ENCODE data around the gene PLEKHM2.

Gene PLEKHM2

GRCh38 chr1:15760520-15761211 is 76.5 kb downstream of the PLEKHM2 start:
- DNase-seq (ENCODE audit: low read depth): no peak
- TF ChIP-seq CTCF (conservative IDR thresholded peaks at IDR 0.05; ENCODE audit: low read depth, low read length): no peak
- peak overlapping the region; percentile 29 for H3K4me3 ChIP-seq (ENCODE audit: low read length)

- TF ChIP-seq CTCF (conservative IDR thresholded peaks at IDR 0.05; ENCODE audit: low read depth, low read length): no peak
- peak overlapping the region; percentile 29 for H3K4me3 ChIP-seq (ENCODE audit: low read length)
- no peak for DNase-seq (ENCODE audit: low read depth)
Observed at GRCh38 chr1:15761366-15762128, 77.4 kb downstream of the PLEKHM2 start.

GRCh38 chr1:15762546-15762945 is 78.4 kb downstream of the PLEKHM2 start:
- no peak overlapping the region for H3K4me3 ChIP-seq (ENCODE audit: low read length)
- no peak for DNase-seq (ENCODE audit: low read depth)
- TF ChIP-seq CTCF (conservative IDR thresholded peaks at IDR 0.05; ENCODE audit: low read depth, low read length): no peak

- DNase-seq (ENCODE audit: low read depth): no peak
- no peak for TF ChIP-seq CTCF (conservative IDR thresholded peaks at IDR 0.05; ENCODE audit: low read depth, low read length)
- no peak overlapping the region for H3K4me3 ChIP-seq (ENCODE audit: low read length)
Observed at GRCh38 chr1:15764269-15764764, 80.2 kb downstream of the PLEKHM2 start.

GRCh38 chr1:15764890-15765289 is 80.8 kb downstream of the PLEKHM2 start:
- no peak for DNase-seq (ENCODE audit: low read depth)
- TF ChIP-seq CTCF (conservative IDR thresholded peaks at IDR 0.05; ENCODE audit: low read depth, low read length): no peak
- no peak overlapping the region for H3K4me3 ChIP-seq (ENCODE audit: low read length)

- DNase-seq (ENCODE audit: low read depth): no peak
- H3K4me3 ChIP-seq (ENCODE audit: low read length): no peak overlapping the region
- no peak for TF ChIP-seq CTCF (conservative IDR thresholded peaks at IDR 0.05; ENCODE audit: low read depth, low read length)
Observed at GRCh38 chr1:15765495-15766194, 81.5 kb downstream of the PLEKHM2 start.

Measured in retinal pigment epithelial cell (primary cell).